ENCODE measurements around the gene TMEM126A.
A peak's percentile ranks its signal among the peaks of the same experiment; 100 is the strongest.
"Not testable (repeated sequence)": the region's sequence is repeated elsewhere in the genome, so short reads cannot be mapped to it uniquely, and the experiment has no call there.

Gene TMEM126A

GRCh38 chr11:85647604-85648299 lies at the start of gene TMEM126A:
TMEM126A (plus strand) TSS chr11:85647967; CDS start chr11:85650256, 2,289 bp downstream.
- peak; percentile 99 for FAIRE-seq
- DNase-seq (ENCODE audit: insufficient read length, low spot score) = peak; percentile 89

GRCh38 chr11:85599083-85599482 lies 48.7 kb upstream of the TMEM126A start:
- FAIRE-seq (peak; percentile 80), DNase-seq (ENCODE audit: insufficient read length, low spot score) (no peak)

GRCh38 chr11:85602526-85603213 lies 45.1 kb upstream of the TMEM126A start:
- DNase-seq (ENCODE audit: insufficient read length, low spot score) = no peak
- FAIRE-seq = no peak

GRCh38 chr11:85603220-85603619 lies 44.5 kb upstream of the TMEM126A start:
- no peak for DNase-seq (ENCODE audit: insufficient read length, low spot score)
- FAIRE-seq = no peak

- FAIRE-seq; DNase-seq (ENCODE audit: insufficient read length, low spot score): not testable (repeated sequence)
Observed at GRCh38 chr11:85606237-85606636, 41.5 kb upstream of the TMEM126A start.

- not testable (repeated sequence) for FAIRE-seq
Observed at GRCh38 chr11:85608621-85609020, 39.1 kb upstream of the TMEM126A start.

GRCh38 chr11:85609286-85609685 lies 38.5 kb upstream of the TMEM126A start:
- not testable (repeated sequence) for DNase-seq (ENCODE audit: insufficient read length, low spot score); FAIRE-seq

More at GRCh38 chr11:85608621-85609020, 39.1 kb upstream of the TMEM126A start:
- not testable (repeated sequence) for DNase-seq (ENCODE audit: insufficient read length, low spot score)

- FAIRE-seq; DNase-seq (ENCODE audit: insufficient read length, low spot score): not testable (repeated sequence)
Observed at GRCh38 chr11:85611643-85612042, 36.1 kb upstream of the TMEM126A start.

- no peak for DNase-seq (ENCODE audit: insufficient read length, low spot score)
- no peak for FAIRE-seq
Observed at GRCh38 chr11:85619499-85619898, 28.3 kb upstream of the TMEM126A start.

GRCh38 chr11:85620256-85620655 lies 27.5 kb upstream of the TMEM126A start:
- DNase-seq (ENCODE audit: insufficient read length, low spot score) = no peak

GRCh38 chr11:85626496-85626895 lies 21.3 kb upstream of the TMEM126A start:
- FAIRE-seq (no peak), DNase-seq (ENCODE audit: insufficient read length, low spot score) (no peak)

More at GRCh38 chr11:85620256-85620655, 27.5 kb upstream of the TMEM126A start:
- FAIRE-seq = peak; percentile 4

GRCh38 chr11:85627332-85627997 lies 20.3 kb upstream of the TMEM126A start, which contains the start of gene DLG2:
DLG2 (minus strand) TSS chr11:85627344.
- DNase-seq (ENCODE audit: insufficient read length, low spot score) = peak; percentile 28
- FAIRE-seq = peak; percentile 9

GRCh38 chr11:85627998-85628770 lies 19.6 kb upstream of the TMEM126A start, which contains the start of gene TMEM126B:
TMEM126B (plus strand) TSS chr11:85628593; CDS start chr11:85628608, 15 bp downstream.
- peak; percentile 98 for FAIRE-seq
- DNase-seq (ENCODE audit: insufficient read length, low spot score) = peak; percentile 94

- no peak for FAIRE-seq
Observed at GRCh38 chr11:85628771-85629341, 18.9 kb upstream of the TMEM126A start.

GRCh38 chr11:85634747-85635146 lies 13.0 kb upstream of the TMEM126A start:
- no peak for DNase-seq (ENCODE audit: insufficient read length, low spot score)
- no peak for FAIRE-seq

More at GRCh38 chr11:85628771-85629341, 18.9 kb upstream of the TMEM126A start:
- DNase-seq (ENCODE audit: insufficient read length, low spot score) = no peak

GRCh38 chr11:85643191-85643614 lies 4.6 kb upstream of the TMEM126A start:
- DNase-seq (ENCODE audit: insufficient read length, low spot score) (no peak), FAIRE-seq (no peak)

- no peak for DNase-seq (ENCODE audit: insufficient read length, low spot score)
- FAIRE-seq = no peak
Observed at GRCh38 chr11:85647078-85647477, 689 bp upstream of the TMEM126A start.

- FAIRE-seq (peak; percentile 40), DNase-seq (ENCODE audit: insufficient read length, low spot score) (no peak)
Observed at GRCh38 chr11:85651118-85651517, 3.4 kb downstream of the TMEM126A start.

- DNase-seq (ENCODE audit: insufficient read length, low spot score) = no peak
- FAIRE-seq = no peak
Observed at GRCh38 chr11:85652786-85653447, 5.2 kb downstream of the TMEM126A start.

Data from HTR-8/SVneo (cell line).